Vagina (tissue), 2 donors: ENCODE results near the gene TMEM222. TPM values are rescaled to one million over a fixed set of nuclear protein-coding genes. Genes with fewer than 3 reads are reported as not detected.

Experiments
- DNase-seq, 2 donors: peaks; one replicate each; pipeline ENCODE4 v3.0.0-alpha.2; 2017; ENCODE audit errors: extremely low spot score in 2 of 2
- H3K27ac ChIP-seq: fragments of 200-600 bp; sonication (generic); one replicate; pipeline ENCODE4 v1.5.1; 2019
- H3K27me3 ChIP-seq: fragments of 200-600 bp; sonication (generic); one replicate; pipeline ENCODE4 v1.5.1; 2019
- H3K36me3 ChIP-seq, 2 donors: fragments of 200-600 bp; sonication (generic); one replicate each; pipeline ENCODE4 v1.5.1; 2017 to 2019
- H3K4me1 ChIP-seq: fragments of 200-600 bp; sonication (generic); one replicate; pipeline ENCODE4 v1.5.1; 2019
- H3K4me3 ChIP-seq, 2 donors: fragments of 200-600 bp; sonication (generic); 1 replicate in 1 of 2; 2 replicates in 1 of 2; pipeline ENCODE4 v1.5.1; 2016 to 2019
- H3K9me3 ChIP-seq: fragments of 200-600 bp; sonication (generic); one replicate; pipeline ENCODE4 v1.5.1; 2019
- POLR2A ChIP-seq, 2 donors: fragments of 450-650 bp; IDR thresholded peaks; one replicate each; pipeline ENCODE4 v1.6.1; 2017; ENCODE audit warnings: antibody characterized with exemption in 2 of 2, mild to moderate bottlenecking in 2 of 2, moderate library complexity in 2 of 2
- POLR2AphosphoS5 ChIP-seq, 2 donors: sonication (generic); formaldehyde crosslinking; IDR thresholded peaks; one replicate each; pipeline ENCODE4 v1.9.0; 2017; ENCODE audit warnings: antibody characterized with exemption in 2 of 2, mild to moderate bottlenecking in 2 of 2, low read depth in 1 of 2; ENCODE audit not compliant: insufficient read depth in 1 of 2
- intact Hi-C: fragments of 100-400 bp; cut with DNase I; formaldehyde crosslinking; loops from one replicate; pipeline ENCODE4 v1.15.1; 2023
- total RNA-seq: library from RNA; depleted of rRNA; stranded (reverse); fragments of >200 nt; gene quantifications from one replicate; pipeline ENCODE4 v1.2.3, GENCODE V29; 2016
- TF ChIP-seq, protein P1 (sequence below), 3 experiments: fragments of 450-650 bp in 2 of 3; fragments of 200-600 bp in 1 of 3; sonication (generic) in 1 of 3; IDR thresholded peaks; one replicate each; pipeline ENCODE4 v1.5.1; 2017 to 2019; ENCODE audit warnings: antibody characterized with exemption in 3 of 3, mild to moderate bottlenecking in 2 of 3, moderate library complexity in 2 of 3

TMEM222 gene
- total RNA-seq, 1 donor from 2014 or later: 30.7 TPM

DNA sequence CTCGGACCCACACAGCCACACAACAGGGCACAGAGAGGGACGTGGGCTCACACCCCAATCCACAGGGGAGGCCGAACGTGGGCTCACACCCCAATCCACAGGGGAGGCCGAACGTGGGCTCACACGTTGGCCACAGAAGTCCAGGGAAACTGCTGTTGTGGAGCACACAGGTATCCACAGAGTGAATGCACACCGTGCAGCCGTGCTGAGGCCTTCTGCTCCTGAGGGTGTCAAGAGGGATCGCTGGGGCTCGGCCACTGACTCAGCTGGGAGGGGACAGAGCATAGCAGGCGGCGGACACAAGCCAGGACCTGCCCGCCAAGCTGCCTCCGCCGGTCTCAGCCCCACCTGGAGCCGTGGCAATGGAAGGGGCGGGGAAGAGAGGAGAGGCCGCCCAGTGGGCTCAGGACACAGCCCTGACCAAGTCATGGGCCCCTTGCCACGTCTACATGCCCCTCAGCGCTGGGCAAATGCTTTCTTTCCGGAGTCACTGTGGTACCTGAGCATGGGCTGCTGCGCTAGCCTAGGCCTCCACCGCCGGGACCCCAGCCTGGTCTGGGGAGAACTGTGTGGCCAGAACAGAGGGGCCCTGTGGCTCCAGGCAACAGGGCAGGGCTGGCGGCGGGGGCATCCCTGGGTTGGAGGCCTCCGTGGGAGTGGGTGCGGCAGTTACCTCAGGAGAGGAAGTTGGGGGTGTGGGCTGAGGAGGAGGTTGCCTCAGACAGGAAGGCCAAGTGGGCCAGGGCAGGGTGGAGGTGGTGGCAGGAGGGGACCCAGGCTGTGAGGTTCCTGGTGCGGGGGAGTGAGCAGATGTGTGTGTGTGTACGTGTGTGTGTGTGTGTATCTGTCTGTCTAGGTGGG is 21.0 kb downstream of the TMEM222 start:
- TF ChIP-seq POLR2A (IDR thresholded peaks at IDR 0.05) (no peak), POLR2AphosphoS5 (IDR thresholded peaks at IDR 0.05; ENCODE audit: insufficient read depth in 1 of 2, low read depth in 1 of 2) (peak; percentile 37 to 50)
- H3K27me3 ChIP-seq: no peaks in the 10 kb centered on the region
- no peaks in the 10 kb centered on the region for H3K9me3 ChIP-seq
- intact Hi-C loops: no loop called here
- peaks cover 33% of the 10 kb centered on the region for H3K4me1 ChIP-seq
- no peaks in the 10 kb centered on the region for H3K36me3 ChIP-seq
- H3K4me3 ChIP-seq: peak overlapping the region; percentile 34 to 50
- H3K27ac ChIP-seq: peak overlapping the region; percentile 76
- no peak for DNase-seq

DNA sequence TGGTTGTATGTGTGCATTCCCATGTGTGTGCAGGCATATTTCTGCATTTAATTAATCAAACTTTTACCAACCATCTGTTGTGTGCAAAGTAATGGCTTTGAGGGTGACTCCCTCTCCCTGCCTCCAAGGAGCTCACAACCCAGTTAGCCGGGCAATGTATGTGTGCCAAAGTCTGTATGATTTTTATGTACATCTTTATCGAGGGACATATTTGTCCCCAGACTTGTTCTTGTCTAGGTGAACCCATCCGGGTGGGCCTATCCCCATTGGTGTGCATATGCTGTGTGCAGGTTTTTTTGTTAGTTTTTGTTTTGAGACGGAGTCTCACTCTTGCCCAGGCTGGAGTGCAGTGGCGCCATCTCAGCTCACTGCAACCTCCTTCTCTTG is 21.7 kb downstream of the TMEM222 start:
- intact Hi-C loops: no loop called here
- Histone ChIP-seq H3K4me1 (peaks cover 36% of the 10 kb centered on the region), H3K4me3 (peak overlapping the region in 1 of 2 donors; percentile 50), H3K27ac (peak overlapping the region; percentile 76), H3K27me3 (no peaks in the 10 kb centered on the region), H3K36me3 (no peaks in the 10 kb centered on the region), H3K9me3 (no peaks in the 10 kb centered on the region)
- TF ChIP-seq POLR2A (IDR thresholded peaks at IDR 0.05): no peak
- TF ChIP-seq, protein P1, sequence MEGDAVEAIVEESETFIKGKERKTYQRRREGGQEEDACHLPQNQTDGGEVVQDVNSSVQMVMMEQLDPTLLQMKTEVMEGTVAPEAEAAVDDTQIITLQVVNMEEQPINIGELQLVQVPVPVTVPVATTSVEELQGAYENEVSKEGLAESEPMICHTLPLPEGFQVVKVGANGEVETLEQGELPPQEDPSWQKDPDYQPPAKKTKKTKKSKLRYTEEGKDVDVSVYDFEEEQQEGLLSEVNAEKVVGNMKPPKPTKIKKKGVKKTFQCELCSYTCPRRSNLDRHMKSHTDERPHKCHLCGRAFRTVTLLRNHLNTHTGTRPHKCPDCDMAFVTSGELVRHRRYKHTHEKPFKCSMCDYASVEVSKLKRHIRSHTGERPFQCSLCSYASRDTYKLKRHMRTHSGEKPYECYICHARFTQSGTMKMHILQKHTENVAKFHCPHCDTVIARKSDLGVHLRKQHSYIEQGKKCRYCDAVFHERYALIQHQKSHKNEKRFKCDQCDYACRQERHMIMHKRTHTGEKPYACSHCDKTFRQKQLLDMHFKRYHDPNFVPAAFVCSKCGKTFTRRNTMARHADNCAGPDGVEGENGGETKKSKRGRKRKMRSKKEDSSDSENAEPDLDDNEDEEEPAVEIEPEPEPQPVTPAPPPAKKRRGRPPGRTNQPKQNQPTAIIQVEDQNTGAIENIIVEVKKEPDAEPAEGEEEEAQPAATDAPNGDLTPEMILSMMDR (IDR thresholded peaks at IDR 0.05): no peak
- TF ChIP-seq POLR2AphosphoS5 (IDR thresholded peaks at IDR 0.05; ENCODE audit: insufficient read depth in 1 of 2, low read depth in 1 of 2): no peak
- DNase-seq: no peak

DNA sequence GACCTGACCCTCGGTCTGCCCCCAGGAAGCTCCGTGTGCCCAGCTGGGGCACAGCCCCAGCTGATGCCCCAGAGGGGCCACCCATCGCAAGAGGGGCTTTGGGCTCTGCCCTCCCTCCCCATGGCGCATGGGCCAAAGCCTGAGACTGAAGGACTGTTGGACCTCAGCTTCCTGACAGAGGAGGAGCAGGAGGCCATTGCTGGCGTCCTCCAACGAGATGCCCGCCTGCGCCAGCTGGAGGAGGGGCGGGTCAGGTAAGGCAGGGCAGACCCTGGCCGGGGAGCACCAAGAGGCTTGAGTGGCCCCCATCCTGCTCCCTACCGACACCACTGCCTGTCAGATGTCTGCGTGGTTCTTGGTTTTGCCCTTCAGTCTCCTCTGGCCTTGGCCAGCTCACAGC is 23.3 kb downstream of the TMEM222 start:
- Histone ChIP-seq H3K9me3 (no peaks in the 10 kb centered on the region), H3K27me3 (no peaks in the 10 kb centered on the region), H3K4me3 (no peak overlapping the region), H3K27ac (no peak overlapping the region), H3K4me1 (peaks cover 53% of the 10 kb centered on the region), H3K36me3 (no peaks in the 10 kb centered on the region)
- DNase-seq: no peak
- intact Hi-C loops: no loop called here
- no peak for TF ChIP-seq POLR2AphosphoS5 (IDR thresholded peaks at IDR 0.05; ENCODE audit: insufficient read depth in 1 of 2, low read depth in 1 of 2)
- TF ChIP-seq POLR2A (IDR thresholded peaks at IDR 0.05): no peak
- TF ChIP-seq, protein P1 (IDR thresholded peaks at IDR 0.05): no peak

DNA sequence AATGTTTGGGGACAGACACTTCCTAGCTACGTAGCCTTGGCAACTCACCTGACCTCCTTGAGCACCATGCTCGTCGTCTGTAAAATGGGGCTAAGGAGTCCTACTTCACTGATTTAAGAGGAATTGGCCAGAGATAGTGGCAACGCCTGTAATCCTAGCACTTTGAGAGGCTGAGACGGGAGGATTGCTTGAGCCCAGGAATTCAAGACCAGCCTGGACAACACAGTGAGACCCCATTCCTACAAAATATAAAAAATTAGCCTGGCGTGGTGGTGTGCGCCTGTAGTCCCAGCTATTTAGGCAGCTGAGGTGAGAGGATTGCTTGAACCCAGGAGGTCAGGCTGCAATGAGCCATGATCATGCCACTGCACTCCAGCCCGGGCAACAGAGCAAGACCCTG is 24.4 kb downstream of the TMEM222 start:
- no peak for DNase-seq
- intact Hi-C loops: no loop called here
- Histone ChIP-seq H3K27me3 (no peaks in the 10 kb centered on the region), H3K9me3 (no peaks in the 10 kb centered on the region), H3K27ac (no peak overlapping the region), H3K36me3 (no peaks in the 10 kb centered on the region), H3K4me1 (peaks cover 54% of the 10 kb centered on the region), H3K4me3 (no peak overlapping the region)
- no peak for TF ChIP-seq POLR2AphosphoS5 (IDR thresholded peaks at IDR 0.05; ENCODE audit: insufficient read depth in 1 of 2, low read depth in 1 of 2)

DNA sequence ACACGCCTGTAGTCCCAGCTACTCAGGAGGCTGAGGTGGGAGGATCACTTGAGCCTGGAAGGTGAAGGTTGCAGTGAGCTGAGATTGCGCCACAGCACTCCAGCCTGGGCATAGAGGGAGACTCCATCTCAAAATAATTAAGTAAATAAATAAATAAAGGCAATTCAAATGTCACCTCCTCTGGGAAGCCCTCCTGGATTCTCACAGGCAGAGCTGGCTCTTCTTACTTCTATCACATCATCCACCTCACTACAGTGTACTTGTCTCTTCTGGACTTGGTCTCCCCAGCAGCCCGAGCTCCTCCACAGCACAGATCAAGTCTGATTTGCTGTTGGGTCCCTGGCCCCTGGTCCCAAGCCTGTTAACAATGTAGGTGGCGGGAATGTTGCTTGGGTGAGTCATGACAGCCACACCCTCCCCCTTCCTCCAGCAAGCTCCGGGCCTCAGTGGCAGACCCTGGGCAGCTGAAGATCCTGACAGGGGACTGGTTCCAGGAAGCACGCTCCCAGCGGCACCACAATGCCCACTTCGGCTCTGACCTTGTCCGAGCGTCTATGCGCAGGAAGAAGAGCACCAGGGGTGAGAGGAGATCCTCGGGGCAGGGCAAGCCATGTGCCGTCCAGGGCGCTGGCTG is 25.1 kb downstream of the TMEM222 start:
- H3K9me3 ChIP-seq: no peaks in the 10 kb centered on the region
- H3K27me3 ChIP-seq: no peaks in the 10 kb centered on the region
- H3K4me3 ChIP-seq: no peak overlapping the region
- intact Hi-C loops: no loop called here
- DNase-seq: no peak
- H3K4me1 ChIP-seq: peaks cover 49% of the 10 kb centered on the region
- TF ChIP-seq POLR2A (IDR thresholded peaks at IDR 0.05) (no peak), POLR2AphosphoS5 (IDR thresholded peaks at IDR 0.05; ENCODE audit: insufficient read depth in 1 of 2, low read depth in 1 of 2) (no peak)
- TF ChIP-seq, protein P1 (IDR thresholded peaks at IDR 0.05): no peak
- no peaks in the 10 kb centered on the region for H3K36me3 ChIP-seq
- H3K27ac ChIP-seq: no peak overlapping the region
